H1 (cell line): ENCODE data around the gene VIPR2.

Experiments
- EP300 ChIP-seq, 2 experiments: IDR thresholded peaks; 1 replicate in 1 of 2; 2 replicates in 1 of 2; pipeline ENCODE4 v1.6.1; 2011 to 2012; ENCODE audit warnings: low read depth in 2 of 2, low read length in 2 of 2, mild to moderate bottlenecking in 2 of 2, borderline replicate concordance in 1 of 2, inconsistent platforms in 1 of 2, moderate library complexity in 1 of 2
- EZH2 ChIP-seq: fragments of 200-600 bp; sonication (generic); IDR thresholded peaks from 2 replicates; pipeline ENCODE4 v1.7.1; 2012; ENCODE audit warnings: low read depth, mild to moderate bottlenecking, moderate library complexity, low read length, inconsistent platforms; ENCODE audit not compliant: severe bottlenecking
- KDM1A ChIP-seq: fragments of 200-600, 300-600 bp; sonication (generic); IDR thresholded peaks from 2 replicates; pipeline ENCODE4 v1.7.1; 2016; ENCODE audit warnings: mild to moderate bottlenecking, low read length, borderline replicate concordance

- TF ChIP-seq EP300 (IDR thresholded peaks at IDR 0.05; ENCODE audit: borderline replicate concordance in 1 of 2, low read depth in 2 of 2, low read length in 2 of 2), result no peak
- TF ChIP-seq KDM1A, result no peak
- no peak for TF ChIP-seq EZH2
Observed at GRCh38 chr7:159027056-159027788, 117.4 kb downstream of the VIPR2 start.
